ENCODE data around the gene FYB1. TPM values are rescaled to one million over a fixed set of nuclear protein-coding genes. Genes with fewer than 3 reads are reported as not detected.

FYB1 gene
- total RNA-seq, 1 experiment from 2014 or later = 0.46 TPM

DNA sequence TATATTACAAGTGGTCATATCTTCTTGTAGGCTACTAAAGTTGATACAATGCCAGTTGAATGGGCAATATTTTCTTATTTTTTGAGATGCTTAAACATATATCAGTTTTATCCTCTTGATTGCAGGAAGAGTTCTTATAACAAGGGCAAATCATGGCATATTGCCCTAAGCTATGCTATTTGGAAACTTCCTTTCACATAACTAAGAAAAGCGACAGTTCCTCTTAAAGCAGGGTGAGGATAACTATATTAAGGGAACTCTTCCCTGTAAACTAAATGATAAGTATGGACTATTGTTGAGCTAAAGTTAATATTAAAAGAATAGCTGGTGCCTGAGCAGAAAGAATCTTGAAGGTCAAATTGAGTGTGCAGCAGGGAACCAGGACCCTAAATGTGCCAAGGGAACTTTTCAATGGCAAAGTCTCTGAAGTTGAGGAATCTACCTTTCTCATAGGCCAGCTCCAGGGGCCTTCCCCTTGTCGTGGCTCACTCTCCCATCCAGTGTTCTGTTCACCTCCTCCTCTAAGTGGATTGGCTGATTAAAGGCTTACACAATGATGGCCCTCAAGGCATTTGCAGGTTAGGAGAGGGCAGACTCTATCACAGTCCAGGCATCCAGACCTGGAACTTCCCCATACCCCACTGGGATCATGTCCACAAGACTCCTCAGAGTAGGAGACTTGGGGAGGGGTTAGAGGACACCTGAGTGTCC, 26.8 kb downstream of the FYB1 start:
- intact Hi-C loops (cut with micrococcal nuclease; ENCODE audit: unreplicated experiment) = no loop called here
- ChIA-PET POLR2A (no interaction called here), CTCF (interaction anchor here (0.6 kb wide), 1 partner anchor 113 kb away, joined by 7 read pairs; no protein-coding TSS in a partner anchor)
- no peaks in the 10 kb centered on the region for H3K9me3 ChIP-seq (ENCODE audit: control insufficient read depth, insufficient read depth, low read depth, low read length)
- peaks cover 15% of the 10 kb centered on the region; the same call in 1 of the 2 replicates for H3K27me3 ChIP-seq (ENCODE audit: control insufficient read depth, insufficient read depth, low read length)
- in situ Hi-C loops (cut with HindIII; ENCODE audit: low pct_unique_long_range_greater_than_20kb, low sequenced_read_pairs) = no loop called here
- DNase-seq (ENCODE audit: low read depth, low spot score) = no peak
- H3K4me1 ChIP-seq (ENCODE audit: control insufficient read depth, insufficient read depth, low read length) = no peaks in the 10 kb centered on the region
- no TSS peak for BruUV-seq (replicated peaks)
- TF ChIP-seq CTCF (IDR thresholded peaks at IDR 0.05) (no peak), TCF7L2 (IDR thresholded peaks at IDR 0.05; ENCODE audit: low read depth, low read length) (no peak), POLR2AphosphoS5 (IDR thresholded peaks at IDR 0.05; ENCODE audit: low read depth, low read length) (no peak), REST (IDR thresholded peaks at IDR 0.05; ENCODE audit: insufficient read depth in 1 of 2, low read depth in 2 of 2, low read length in 1 of 2) (no peak), SIN3A (IDR thresholded peaks at IDR 0.05; ENCODE audit: borderline replicate concordance, insufficient read depth, low read depth, low read length) (no peak)
- no peak overlapping the region for H3K4me3 ChIP-seq (ENCODE audit: low read depth in 2 of 2, low read length in 2 of 2)
- no peaks in the 10 kb centered on the region for H3K36me3 ChIP-seq (ENCODE audit: control insufficient read depth, insufficient read depth, low read length)
- ATAC-seq = no peak
- no peak overlapping the region for H3K27ac ChIP-seq (ENCODE audit: low read length)

- BruUV-seq (replicated peaks) = no TSS peak
- H3K4me1 ChIP-seq (ENCODE audit: control insufficient read depth, insufficient read depth, low read length) = no peaks in the 10 kb centered on the region
- DNase-seq (ENCODE audit: low read depth, low spot score) (no peak), ATAC-seq (no peak)
- in situ Hi-C loops (cut with HindIII; ENCODE audit: low pct_unique_long_range_greater_than_20kb, low sequenced_read_pairs) = no loop called here
- no peaks in the 10 kb centered on the region for H3K9me3 ChIP-seq (ENCODE audit: control insufficient read depth, insufficient read depth, low read depth, low read length)
- CTCF ChIA-PET = no interaction called here
- POLR2A ChIA-PET = no interaction called here
- TF ChIP-seq CTCF (IDR thresholded peaks at IDR 0.05) (no peak), SIN3A (IDR thresholded peaks at IDR 0.05; ENCODE audit: borderline replicate concordance, insufficient read depth, low read depth, low read length) (no peak), TCF7L2 (IDR thresholded peaks at IDR 0.05; ENCODE audit: low read depth, low read length) (no peak), POLR2AphosphoS5 (IDR thresholded peaks at IDR 0.05; ENCODE audit: low read depth, low read length) (no peak), REST (IDR thresholded peaks at IDR 0.05; ENCODE audit: insufficient read depth in 1 of 2, low read depth in 2 of 2, low read length in 1 of 2) (no peak)
- no peaks in the 10 kb centered on the region for H3K36me3 ChIP-seq (ENCODE audit: control insufficient read depth, insufficient read depth, low read length)
- intact Hi-C loops (cut with micrococcal nuclease; ENCODE audit: unreplicated experiment) = no loop called here
- peaks cover 13% of the 10 kb centered on the region; the same call in 1 of the 2 replicates for H3K27me3 ChIP-seq (ENCODE audit: control insufficient read depth, insufficient read depth, low read length)
- no peak overlapping the region for H3K4me3 ChIP-seq (ENCODE audit: low read depth in 2 of 2, low read length in 2 of 2)
- no peak overlapping the region for H3K27ac ChIP-seq (ENCODE audit: low read length)
Measured at GRCh38 chr5:39191216-39191615, 28.1 kb downstream of the FYB1 start.

Measured in Panc1 (cell line).